Peyer's patch (tissue), 4 donors: ENCODE data around the gene PBRM1. TPM values are rescaled to one million over a fixed set of nuclear protein-coding genes. Genes with fewer than 3 reads are reported as not detected.
A peak's percentile ranks its signal among the peaks of the same experiment; 100 is the strongest.

Experiments used
- DNase-seq, 3 donors: peaks; one replicate each; pipeline ENCODE4 v3.0.0-alpha.2; 2017 to 2019
- H3K27ac ChIP-seq, 4 donors: fragments of 200-600 bp; sonication (generic); one replicate each; pipeline ENCODE4 v1.5.1; 2016 to 2019
- H3K27me3 ChIP-seq, 2 donors: fragments of 200-600 bp; sonication (generic); one replicate each; pipeline ENCODE4 v1.5.1; 2019
- H3K36me3 ChIP-seq, 3 donors: fragments of 200-600 bp; sonication (generic); one replicate each; pipeline ENCODE4 v1.5.1; 2016 to 2019
- H3K4me1 ChIP-seq, 4 donors: fragments of 200-600 bp; sonication (generic); one replicate each; pipeline ENCODE4 v1.5.1; 2016 to 2019
- H3K4me3 ChIP-seq, 4 donors: fragments of 200-600 bp; sonication (generic); 1 replicate in 3 of 4; 2 replicates in 1 of 4; pipeline ENCODE4 v1.5.1; 2016 to 2019; ENCODE audit warnings: mild to moderate bottlenecking in 1 of 4
- H3K9me3 ChIP-seq, 4 donors: fragments of 200-600 bp; sonication (generic); one replicate each; pipeline ENCODE4 v1.5.1; 2016 to 2019; ENCODE audit warnings: mild to moderate bottlenecking in 1 of 4
- POLR2A ChIP-seq, 2 donors: fragments of 450-650 bp; IDR thresholded peaks; one replicate each; pipeline ENCODE4 v1.5.1; 2017; ENCODE audit warnings: antibody characterized with exemption in 2 of 2, mild to moderate bottlenecking in 2 of 2, moderate library complexity in 2 of 2
- total RNA-seq, 4 donors: library from RNA; depleted of rRNA; stranded (reverse); fragments of >200 nt; gene quantifications; one replicate each; pipeline ENCODE4 v1.1.0, GENCODE V29; 2016
- TF ChIP-seq, protein P1 (sequence below), 6 experiments: fragments of 450-650 bp in 4 of 6; fragments of 200-600 bp in 2 of 6; sonication (generic) in 1 of 6; IDR thresholded peaks; one replicate each; pipeline ENCODE4 v1.5.1; 2017 to 2019; ENCODE audit warnings: antibody characterized with exemption in 6 of 6, mild to moderate bottlenecking in 3 of 6, moderate library complexity in 1 of 6

Gene PBRM1
- total RNA-seq, 4 donors from 2014 or later = 68.1 to 120 (median 82.1) TPM

DNA sequence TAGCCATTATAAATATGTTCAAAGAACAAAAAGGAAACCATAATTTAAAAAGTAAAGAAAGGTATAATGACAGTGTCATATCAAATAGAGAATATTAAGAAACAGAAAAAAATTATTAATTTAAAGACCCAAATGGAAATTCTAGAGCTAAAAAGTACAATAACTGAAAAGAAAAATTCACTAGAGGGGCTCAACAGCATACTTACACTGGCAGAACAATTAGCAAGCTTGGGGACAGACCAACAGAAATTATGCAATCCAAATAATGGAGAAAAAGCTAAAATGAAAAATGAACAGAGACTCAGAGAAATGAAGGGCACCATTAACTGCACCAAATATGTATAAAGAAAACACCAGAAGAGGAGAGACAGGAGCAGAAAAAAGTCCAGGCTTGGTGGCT lies 33.9 kb upstream of the PBRM1 start:
- H3K4me3 ChIP-seq = no peak overlapping the region
- no peak overlapping the region for H3K27ac ChIP-seq
- peaks cover 0 to 6% (median 0%) of the 10 kb centered on the region in 3 donors for H3K36me3 ChIP-seq
- no peak for TF ChIP-seq POLR2A (IDR thresholded peaks at IDR 0.05)
- TF ChIP-seq, protein P1, sequence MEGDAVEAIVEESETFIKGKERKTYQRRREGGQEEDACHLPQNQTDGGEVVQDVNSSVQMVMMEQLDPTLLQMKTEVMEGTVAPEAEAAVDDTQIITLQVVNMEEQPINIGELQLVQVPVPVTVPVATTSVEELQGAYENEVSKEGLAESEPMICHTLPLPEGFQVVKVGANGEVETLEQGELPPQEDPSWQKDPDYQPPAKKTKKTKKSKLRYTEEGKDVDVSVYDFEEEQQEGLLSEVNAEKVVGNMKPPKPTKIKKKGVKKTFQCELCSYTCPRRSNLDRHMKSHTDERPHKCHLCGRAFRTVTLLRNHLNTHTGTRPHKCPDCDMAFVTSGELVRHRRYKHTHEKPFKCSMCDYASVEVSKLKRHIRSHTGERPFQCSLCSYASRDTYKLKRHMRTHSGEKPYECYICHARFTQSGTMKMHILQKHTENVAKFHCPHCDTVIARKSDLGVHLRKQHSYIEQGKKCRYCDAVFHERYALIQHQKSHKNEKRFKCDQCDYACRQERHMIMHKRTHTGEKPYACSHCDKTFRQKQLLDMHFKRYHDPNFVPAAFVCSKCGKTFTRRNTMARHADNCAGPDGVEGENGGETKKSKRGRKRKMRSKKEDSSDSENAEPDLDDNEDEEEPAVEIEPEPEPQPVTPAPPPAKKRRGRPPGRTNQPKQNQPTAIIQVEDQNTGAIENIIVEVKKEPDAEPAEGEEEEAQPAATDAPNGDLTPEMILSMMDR (IDR thresholded peaks at IDR 0.05) = no peak
- no peak for DNase-seq
- no peaks in the 10 kb centered on the region for H3K9me3 ChIP-seq
- no peaks in the 10 kb centered on the region for H3K27me3 ChIP-seq
- peaks cover 0 to 7% (median 0%) of the 10 kb centered on the region in 4 donors for H3K4me1 ChIP-seq

DNA sequence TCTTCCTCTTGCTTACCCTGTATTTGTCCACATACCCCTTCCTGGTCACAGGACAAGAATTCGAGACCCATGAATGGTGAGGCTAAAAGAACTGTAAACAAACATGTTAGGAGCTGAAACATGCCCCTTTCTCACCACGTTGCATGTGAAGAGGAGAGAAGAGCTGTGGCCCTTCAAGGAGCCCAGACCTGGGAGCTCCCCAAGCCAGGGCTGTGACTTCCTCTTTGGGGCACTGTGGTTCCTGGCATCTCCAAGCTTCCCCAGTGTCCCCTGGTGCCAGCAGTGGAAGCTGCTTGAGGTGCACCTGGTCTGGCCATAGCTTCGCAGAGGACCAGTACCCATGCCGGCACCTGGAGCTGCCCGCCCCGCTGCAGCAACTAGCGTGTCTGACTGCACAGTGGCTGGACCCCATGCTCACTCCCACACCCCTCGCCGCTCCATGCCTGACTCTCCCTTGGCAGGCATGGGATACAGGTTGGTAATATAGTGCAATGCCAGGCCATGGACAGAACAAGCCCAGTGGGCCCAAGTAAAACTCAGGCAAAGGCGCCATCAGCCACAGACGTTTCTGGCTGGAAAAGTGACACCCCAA lies 30.1 kb upstream of the PBRM1 start:
- Histone ChIP-seq H3K27ac (no peak overlapping the region), H3K36me3 (peaks cover 0 to 11% (median 0%) of the 10 kb centered on the region in 3 donors), H3K27me3 (no peaks in the 10 kb centered on the region), H3K4me3 (no peak overlapping the region), H3K4me1 (peaks cover 0 to 11% (median 0%) of the 10 kb centered on the region in 4 donors), H3K9me3 (no peaks in the 10 kb centered on the region)
- TF ChIP-seq POLR2A (IDR thresholded peaks at IDR 0.05) = no peak
- TF ChIP-seq, protein P1 (IDR thresholded peaks at IDR 0.05) = no peak
- no peak for DNase-seq

DNA sequence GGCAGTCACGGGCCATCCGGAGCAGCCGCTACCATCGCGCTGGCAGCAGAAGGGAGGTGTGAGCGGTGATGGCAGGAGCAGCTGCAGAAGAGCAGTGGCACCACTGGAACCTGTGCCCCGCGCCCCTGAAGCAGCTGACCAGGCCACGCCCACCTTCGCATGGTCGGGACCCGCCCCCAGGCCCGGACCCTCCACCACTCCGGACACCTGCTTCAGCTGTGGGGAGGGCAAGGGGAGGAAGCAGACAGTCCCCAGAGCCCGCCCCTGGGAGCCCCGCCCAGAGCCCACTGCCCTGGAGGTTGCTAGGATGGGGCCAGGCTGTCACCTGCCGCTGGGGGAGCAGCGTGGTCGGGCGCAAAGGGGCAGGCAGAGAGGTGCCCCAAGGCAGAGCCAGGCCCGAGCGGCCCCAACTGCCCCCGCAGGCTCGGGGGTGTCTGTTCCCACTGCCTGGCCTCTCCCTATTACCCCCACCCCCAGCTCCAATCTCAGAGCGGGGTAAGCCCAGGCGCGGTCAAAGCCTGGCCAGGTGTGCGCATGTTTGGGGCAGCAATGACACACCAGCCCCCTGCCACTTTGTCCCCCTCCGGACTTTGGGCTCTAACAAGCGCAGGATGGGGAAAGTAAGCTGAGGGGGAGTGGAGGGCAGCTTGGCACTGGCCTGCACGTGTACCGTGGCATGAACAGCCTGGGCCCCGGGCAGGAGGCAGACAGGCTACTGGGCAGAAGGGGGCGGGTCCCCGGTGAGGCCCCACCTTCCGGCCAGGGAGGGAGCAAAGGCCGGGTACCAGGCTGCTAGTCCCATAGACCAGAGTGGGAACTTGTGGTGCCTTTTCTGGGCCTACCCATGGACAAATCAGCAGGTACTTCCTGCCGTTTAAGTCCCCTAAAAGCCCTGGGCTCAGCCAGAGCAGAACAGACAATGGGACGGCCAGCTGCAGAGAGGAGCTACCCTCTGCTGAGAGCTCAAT lies 28.9 kb upstream of the PBRM1 start:
- H3K27ac ChIP-seq = no peak overlapping the region
- H3K36me3 ChIP-seq = peaks cover 0 to 11% (median 0%) of the 10 kb centered on the region in 3 donors
- DNase-seq = peak in 2 of 3 donors; percentile 77 to 82
- peaks cover 0 to 11% (median 0%) of the 10 kb centered on the region in 4 donors for H3K4me1 ChIP-seq
- H3K27me3 ChIP-seq = no peaks in the 10 kb centered on the region
- H3K4me3 ChIP-seq = peak overlapping the region in 2 of 4 donors; percentile 35 to 42
- no peak for TF ChIP-seq POLR2A (IDR thresholded peaks at IDR 0.05)
- TF ChIP-seq, protein P1 (IDR thresholded peaks at IDR 0.05) = no peak
- H3K9me3 ChIP-seq = no peaks in the 10 kb centered on the region

DNA sequence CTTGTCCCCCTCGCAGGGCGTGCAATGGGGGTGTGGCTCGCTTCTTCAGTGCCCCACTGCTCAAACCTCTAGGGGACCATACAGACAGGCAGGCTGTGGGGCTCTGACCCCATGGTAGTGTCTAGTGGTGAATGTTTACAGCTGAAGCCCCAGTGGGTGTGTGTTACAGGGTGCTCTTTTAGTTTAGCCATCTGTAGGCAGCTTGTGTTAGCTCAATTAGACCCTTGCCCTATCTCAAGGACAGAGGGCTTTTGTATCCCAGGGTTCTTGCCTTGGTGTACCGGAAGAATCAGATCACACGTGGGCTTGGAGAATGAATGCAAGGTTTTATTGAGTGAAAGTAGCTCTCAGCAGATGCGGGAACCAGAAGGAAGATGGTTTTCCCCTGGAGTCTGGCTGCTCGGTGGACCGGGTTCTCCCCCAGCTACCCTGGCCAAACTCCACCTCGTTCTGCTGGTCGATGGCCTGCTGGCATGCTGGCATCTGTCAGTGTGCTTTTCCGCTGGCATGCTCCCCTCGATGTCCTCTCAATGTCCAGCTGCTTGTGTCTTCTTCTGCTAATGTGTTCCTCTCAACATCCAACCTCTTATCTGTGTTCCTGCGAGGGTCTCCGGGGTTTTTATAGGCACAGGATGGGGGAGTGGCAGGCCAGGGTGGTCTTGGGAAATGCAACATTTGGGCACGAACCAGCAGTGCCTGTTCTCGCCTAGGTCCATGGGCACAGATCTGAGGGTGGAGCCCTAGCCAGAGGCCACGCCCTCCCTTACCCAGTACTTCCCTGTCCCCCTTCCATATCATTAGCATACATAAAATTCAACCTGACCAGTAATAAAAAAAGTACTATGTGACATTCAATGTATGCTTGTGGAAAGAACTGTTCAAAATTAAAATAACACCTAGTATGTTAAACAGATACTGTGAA lies 26.8 kb upstream of the PBRM1 start:
- Histone ChIP-seq H3K9me3 (no peaks in the 10 kb centered on the region), H3K27ac (no peak overlapping the region), H3K27me3 (no peaks in the 10 kb centered on the region), H3K4me3 (no peak overlapping the region), H3K4me1 (peaks cover 0 to 13% (median 3%) of the 10 kb centered on the region in 4 donors), H3K36me3 (peaks cover 0 to 20% (median 0%) of the 10 kb centered on the region in 3 donors)
- DNase-seq = no peak
- TF ChIP-seq, protein P1 (IDR thresholded peaks at IDR 0.05) = no peak
- no peak for TF ChIP-seq POLR2A (IDR thresholded peaks at IDR 0.05)

- H3K4me1 ChIP-seq = peaks cover 2 to 21% (median 10%) of the 10 kb centered on the region in 4 donors
- no peak overlapping the region for H3K4me3 ChIP-seq
- DNase-seq = no peak
- no peak overlapping the region for H3K27ac ChIP-seq
- TF ChIP-seq POLR2A (IDR thresholded peaks at IDR 0.05) = no peak
- TF ChIP-seq, protein P1 (IDR thresholded peaks at IDR 0.05) = no peak
- H3K27me3 ChIP-seq = no peaks in the 10 kb centered on the region
- no peaks in the 10 kb centered on the region for H3K9me3 ChIP-seq
- peaks cover 0 to 20% (median 0%) of the 10 kb centered on the region in 3 donors for H3K36me3 ChIP-seq
Observed at GRCh38 chr3:52710512-52710911, 24.8 kb upstream of the PBRM1 start.
